Rectal smooth muscle tissue (tissue), 1 donor: ENCODE results near the gene USP22.

Experiments
- H3K27ac ChIP-seq: one replicate; pipeline ENCODE4 v1.7.0; 2013; ENCODE audit warnings: low read depth, low read length, inconsistent platforms
- H3K27me3 ChIP-seq: one replicate; pipeline ENCODE4 v1.7.0; 2013; ENCODE audit warnings: low read length; ENCODE audit not compliant: control insufficient read depth, insufficient read depth
- H3K36me3 ChIP-seq: one replicate; pipeline ENCODE4 v1.7.0; 2013; ENCODE audit warnings: low read length; ENCODE audit not compliant: control insufficient read depth, insufficient read depth
- H3K4me1 ChIP-seq: one replicate; pipeline ENCODE4 v1.7.0; 2013; ENCODE audit warnings: low read length; ENCODE audit not compliant: control insufficient read depth, insufficient read depth
- H3K4me3 ChIP-seq: one replicate; pipeline ENCODE4 v1.7.0; 2013; ENCODE audit warnings: low read length
- H3K9ac ChIP-seq: one replicate; pipeline ENCODE4 v1.7.0; 2013; ENCODE audit warnings: low read length

USP22 gene

GRCh38 chr17:21001813-21002221 is 41.0 kb downstream of the USP22 start:
- peaks cover 28% of the 10 kb centered on the region for H3K36me3 ChIP-seq
- H3K4me3 ChIP-seq, result no peak overlapping the region
- H3K9ac ChIP-seq, result no peak overlapping the region
- no peaks in the 10 kb centered on the region for H3K27me3 ChIP-seq
- H3K4me1 ChIP-seq, result peaks cover 24% of the 10 kb centered on the region
- peak overlapping the region; percentile 11 for H3K27ac ChIP-seq

DNA sequence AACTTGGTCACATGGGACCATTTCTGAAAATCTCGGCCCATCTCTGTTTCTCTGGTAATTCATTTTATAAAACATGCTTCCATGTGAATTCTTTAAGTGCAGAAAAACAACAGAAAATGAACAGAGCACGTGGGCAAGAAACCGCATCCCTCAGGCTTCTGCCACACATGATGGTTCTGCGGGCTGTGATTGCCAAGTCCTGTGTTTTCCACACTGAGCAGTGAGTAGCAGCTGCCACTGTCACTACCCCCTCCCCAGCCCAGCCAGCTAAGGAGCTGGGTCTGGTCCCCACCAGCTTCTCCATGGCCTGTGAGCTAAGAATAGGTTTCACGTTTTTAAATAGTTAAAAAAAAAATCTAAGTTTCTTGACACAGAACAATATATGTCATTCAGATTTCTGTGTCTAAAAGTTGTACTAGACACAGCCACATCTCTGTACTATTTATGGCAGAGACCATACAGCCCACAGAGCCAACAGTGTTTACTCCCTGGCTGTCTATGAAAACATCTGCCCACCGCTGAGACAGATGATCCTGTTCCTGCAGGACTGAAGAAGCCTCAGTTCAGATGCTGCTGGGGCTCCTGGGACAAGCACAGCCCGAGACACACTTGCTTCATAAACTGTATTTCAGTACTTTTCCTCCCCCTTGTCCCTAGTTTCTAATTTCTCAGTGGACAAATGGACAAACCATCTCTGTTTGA is 41.5 kb downstream of the USP22 start:
- Histone ChIP-seq H3K36me3 (peaks cover 25% of the 10 kb centered on the region), H3K27ac (peak overlapping the region; percentile 11), H3K4me1 (peaks cover 24% of the 10 kb centered on the region), H3K27me3 (no peaks in the 10 kb centered on the region), H3K4me3 (no peak overlapping the region), H3K9ac (no peak overlapping the region)

GRCh38 chr17:20999841-21000532 is 42.8 kb downstream of the USP22 start:
- H3K4me1 ChIP-seq, result peaks cover 24% of the 10 kb centered on the region
- H3K27me3 ChIP-seq, result no peaks in the 10 kb centered on the region
- H3K9ac ChIP-seq, result no peak overlapping the region
- peak overlapping the region; percentile 21 for H3K27ac ChIP-seq
- H3K4me3 ChIP-seq, result no peak overlapping the region
- H3K36me3 ChIP-seq, result peaks cover 13% of the 10 kb centered on the region

DNA sequence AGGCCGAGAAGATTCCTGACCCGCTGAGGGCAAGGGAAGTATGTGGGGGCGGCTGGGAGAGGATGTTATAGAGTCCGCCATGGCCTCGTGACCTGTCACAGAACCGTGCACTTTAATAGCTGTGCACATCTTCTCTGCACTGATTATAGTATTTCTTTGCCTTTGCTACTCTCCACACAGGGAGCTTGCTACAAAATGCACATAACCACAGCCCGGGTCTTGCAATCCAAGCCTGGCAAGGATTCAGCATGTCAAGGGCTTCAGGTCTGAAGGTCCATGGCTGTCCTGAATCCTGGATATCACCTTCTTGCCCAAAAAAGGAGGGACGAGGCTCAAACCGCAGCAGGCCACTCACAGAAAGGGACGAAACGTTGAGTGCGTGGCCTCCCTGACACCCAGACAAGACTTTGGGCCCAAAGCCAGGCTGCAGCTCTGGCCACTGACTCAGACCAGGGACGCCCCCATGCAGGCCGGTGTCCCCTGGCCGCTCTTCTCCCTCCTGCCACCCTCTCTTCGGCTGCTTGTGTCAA is 43.7 kb downstream of the USP22 start:
- Histone ChIP-seq H3K27ac (peak overlapping the region; percentile 7), H3K4me1 (peaks cover 24% of the 10 kb centered on the region), H3K27me3 (no peaks in the 10 kb centered on the region), H3K36me3 (peaks cover 4% of the 10 kb centered on the region), H3K9ac (no peak overlapping the region), H3K4me3 (no peak overlapping the region)

GRCh38 chr17:20998571-20999043 is 44.2 kb downstream of the USP22 start:
- no peak overlapping the region for H3K27ac ChIP-seq
- H3K36me3 ChIP-seq, result no peaks in the 10 kb centered on the region
- H3K27me3 ChIP-seq, result no peaks in the 10 kb centered on the region
- H3K4me1 ChIP-seq, result peaks cover 24% of the 10 kb centered on the region
- H3K4me3 ChIP-seq, result no peak overlapping the region
- no peak overlapping the region for H3K9ac ChIP-seq

DNA sequence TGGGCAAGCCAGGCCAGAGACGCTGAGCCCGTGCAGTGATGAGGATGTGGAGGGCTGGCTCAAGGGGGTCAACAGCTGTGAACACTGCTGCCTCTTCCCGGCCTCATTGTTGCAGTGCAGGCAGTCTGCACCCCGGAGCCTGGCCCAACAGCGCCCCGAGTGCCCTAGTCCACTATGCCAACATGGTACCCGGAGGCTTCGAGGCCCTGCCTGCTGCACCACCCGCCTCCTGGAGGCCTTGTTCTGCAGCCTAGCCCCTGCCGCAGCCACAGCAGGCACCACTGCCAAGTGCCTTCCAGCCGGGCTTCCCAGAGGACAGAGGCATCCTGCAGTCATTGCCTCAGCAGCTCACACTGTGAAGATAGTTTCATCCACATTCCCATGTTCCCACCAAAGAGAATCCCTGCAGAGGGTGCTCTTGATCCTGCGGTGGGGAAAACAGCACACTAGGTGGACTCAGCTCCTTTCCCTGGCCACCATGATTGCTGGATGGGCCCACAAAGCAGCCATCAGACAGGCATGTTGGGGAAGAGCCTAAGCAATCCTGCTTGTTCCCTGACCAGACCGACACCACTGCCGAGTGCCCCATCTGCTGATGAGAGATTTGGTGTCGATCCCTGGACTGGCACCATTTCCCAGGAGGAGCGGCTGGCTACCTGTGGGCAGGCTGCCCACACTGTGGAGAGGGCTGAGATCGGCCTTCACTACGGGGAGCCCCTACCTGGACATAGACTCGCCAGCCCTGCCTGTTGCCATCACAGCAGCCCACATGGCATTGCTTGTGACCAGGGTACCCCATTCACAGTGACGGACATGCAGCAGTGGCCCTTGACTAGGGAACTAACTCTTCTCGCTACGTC is 44.9 kb downstream of the USP22 start:
- Histone ChIP-seq H3K4me1 (peaks cover 24% of the 10 kb centered on the region), H3K9ac (no peak overlapping the region), H3K27ac (no peak overlapping the region), H3K36me3 (no peaks in the 10 kb centered on the region), H3K27me3 (no peaks in the 10 kb centered on the region), H3K4me3 (no peak overlapping the region)

DNA sequence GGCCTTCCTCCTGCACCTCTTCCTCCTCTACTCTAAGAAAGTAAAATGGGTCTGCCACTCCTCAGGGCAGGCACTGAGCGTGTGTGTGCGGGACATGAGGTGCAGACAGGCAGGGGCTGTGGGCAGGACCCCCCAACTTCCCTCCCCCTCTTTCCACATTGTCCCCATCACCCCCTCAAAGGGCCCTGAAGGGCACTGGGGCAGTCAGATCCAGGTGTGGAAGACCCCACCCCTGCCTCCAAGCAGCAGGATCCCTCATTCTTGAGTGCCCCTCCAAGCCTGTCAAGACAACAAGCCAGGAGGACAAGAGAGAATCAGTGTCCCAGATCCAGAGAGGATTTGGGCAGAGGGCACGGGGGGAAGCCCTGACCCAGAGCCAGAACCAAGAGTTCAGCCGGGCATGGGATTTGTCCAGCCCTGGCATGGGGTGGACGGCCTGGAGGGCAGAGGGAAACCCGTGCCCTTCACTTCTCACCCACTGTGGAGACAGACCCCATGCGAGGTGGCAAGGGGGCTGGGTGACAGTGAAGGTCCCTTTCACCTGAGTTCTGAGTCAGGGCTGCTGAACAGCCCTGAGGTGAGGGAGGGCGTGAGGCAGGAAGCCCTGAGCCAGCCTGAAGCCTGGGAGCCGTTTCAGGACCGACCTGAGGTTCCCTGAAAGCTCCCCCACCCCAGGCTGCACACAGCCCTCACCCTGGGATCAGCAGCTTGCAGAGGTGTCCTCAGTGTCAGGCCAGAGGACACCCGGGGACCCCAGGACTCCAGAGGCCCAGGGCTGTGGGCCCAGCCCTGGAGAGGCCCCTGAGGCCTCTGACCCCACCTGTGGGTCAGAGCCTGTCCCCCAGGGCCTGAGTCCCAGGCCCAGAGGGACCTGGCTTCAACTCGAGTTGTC is 45.8 kb downstream of the USP22 start:
- no peak overlapping the region for H3K4me3 ChIP-seq
- H3K27ac ChIP-seq, result no peak overlapping the region
- H3K27me3 ChIP-seq, result no peaks in the 10 kb centered on the region
- peaks cover 23% of the 10 kb centered on the region for H3K4me1 ChIP-seq
- H3K9ac ChIP-seq, result no peak overlapping the region
- H3K36me3 ChIP-seq, result no peaks in the 10 kb centered on the region

GRCh38 chr17:20995873-20996723 is 46.7 kb downstream of the USP22 start:
- Histone ChIP-seq H3K4me3 (no peak overlapping the region), H3K27me3 (no peaks in the 10 kb centered on the region), H3K27ac (no peak overlapping the region), H3K36me3 (no peaks in the 10 kb centered on the region), H3K9ac (no peak overlapping the region), H3K4me1 (peaks cover 16% of the 10 kb centered on the region)

DNA sequence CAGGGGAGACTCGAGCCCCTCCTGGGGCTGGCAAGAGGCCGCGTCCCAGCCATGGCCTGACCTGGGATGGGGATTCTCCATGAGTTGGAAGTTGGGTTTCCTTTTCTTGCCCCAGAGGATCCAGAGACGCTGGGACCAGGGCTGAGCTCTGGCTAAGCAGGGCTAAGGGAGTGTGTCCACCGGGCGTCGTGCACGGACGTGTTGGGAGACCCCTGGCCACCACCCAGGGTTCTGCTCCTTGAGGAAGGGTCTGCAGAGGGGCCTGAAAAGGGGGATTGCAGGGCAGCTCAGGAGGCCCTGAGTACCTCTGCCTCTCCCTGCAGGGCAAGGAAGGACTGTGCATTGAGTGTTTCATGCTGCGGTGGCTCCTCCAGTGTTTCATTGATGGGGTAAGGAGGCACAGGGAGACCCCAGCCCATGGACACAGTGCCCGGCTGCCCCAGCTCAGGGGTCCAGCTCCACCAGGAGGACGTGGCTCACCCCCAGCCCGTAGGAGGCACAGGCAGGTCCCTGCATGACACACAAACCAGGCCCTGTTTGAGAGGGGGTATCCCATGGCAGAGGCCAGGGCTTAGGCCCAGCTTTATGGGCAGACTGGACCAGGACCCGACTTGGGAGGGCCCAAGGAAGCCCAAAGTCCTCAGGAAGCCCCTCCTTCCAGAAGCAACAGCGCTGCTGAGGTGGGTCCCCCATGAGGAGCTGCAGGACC is 47.5 kb downstream of the USP22 start:
- no peak overlapping the region for H3K27ac ChIP-seq
- no peaks in the 10 kb centered on the region for H3K27me3 ChIP-seq
- H3K36me3 ChIP-seq, result no peaks in the 10 kb centered on the region
- peaks cover 15% of the 10 kb centered on the region for H3K4me1 ChIP-seq
- H3K4me3 ChIP-seq, result no peak overlapping the region
- H3K9ac ChIP-seq, result no peak overlapping the region

- H3K4me3 ChIP-seq, result no peak overlapping the region
- peaks cover 14% of the 10 kb centered on the region for H3K4me1 ChIP-seq
- no peak overlapping the region for H3K27ac ChIP-seq
- H3K36me3 ChIP-seq, result no peaks in the 10 kb centered on the region
- H3K27me3 ChIP-seq, result no peaks in the 10 kb centered on the region
- H3K9ac ChIP-seq, result no peak overlapping the region
Measured at GRCh38 chr17:20994779-20995149, 48.0 kb downstream of the USP22 start.
